ENCODE measurements around the gene PABPN1. TPM values are rescaled to one million over a fixed set of nuclear protein-coding genes. Genes with fewer than 3 reads are reported as not detected.
"Not testable (repeated sequence)": the region's sequence is repeated elsewhere in the genome, so short reads cannot be mapped to it uniquely, and the experiment has no call there.

Gene PABPN1
- total RNA-seq: 100 to 1,000 TPM; 131 to 158 TPM
- long read RNA-seq, transcript PABPN1-201 (7 exons, 2,001 nt): major isoform, 42 of 75 reads
- long read RNA-seq, partial matches to known transcripts: 8 of 75 reads
- long read RNA-seq, other reads (novel, unspliced or antisense): 20 of 75 reads

- ATAC-seq: peak; percentile 85
- peak; percentile 99 for DNase-seq
- intact Hi-C loops (cut with DNase I, micrococcal nuclease): loop anchor here in 1 of 2 donors (10.0 kb wide), 1 partner anchor 144 kb away; the partner anchor contains the start of gene NGDN
Observed at GRCh38 chr14:23320584-23321571, at the start of gene PABPN1. TSS of gene PABPN1 (plus strand) at chr14:23321457. CDS start at chr14:23321470, 13 bp downstream.

- no peak for DNase-seq
- intact Hi-C loops (cut with DNase I, micrococcal nuclease): no loop called here
- no peak for ATAC-seq
Observed at GRCh38 chr14:23275412-23275811, 45.8 kb upstream of the PABPN1 start.

- DNase-seq (no peak), ATAC-seq (no peak)
- intact Hi-C loops (cut with DNase I, micrococcal nuclease): no loop called here
Observed at GRCh38 chr14:23277189-23277588, 44.1 kb upstream of the PABPN1 start.

- DNase-seq; ATAC-seq; intact Hi-C loops (cut with DNase I, micrococcal nuclease): not testable (repeated sequence)
Observed at GRCh38 chr14:23277928-23278327, 43.3 kb upstream of the PABPN1 start.

GRCh38 chr14:23281247-23281646 lies 40.0 kb upstream of the PABPN1 start:
- intact Hi-C loops (cut with DNase I, micrococcal nuclease): loop anchor here in 1 of 2 donors (10.0 kb wide), 1 partner anchor 1896 kb away; the partner anchor contains the start of gene SUPT16H
- ATAC-seq (no peak), DNase-seq (no peak)

- DNase-seq (no peak), ATAC-seq (peak; percentile 22)
- intact Hi-C loops (cut with DNase I, micrococcal nuclease): loop anchor here in 1 of 2 donors (10.0 kb wide), 1 partner anchor 1900 kb away; the partner anchor contains the start of gene SUPT16H
Observed at GRCh38 chr14:23284654-23285529, 36.4 kb upstream of the PABPN1 start.

GRCh38 chr14:23285530-23286019 lies 35.7 kb upstream of the PABPN1 start:
- DNase-seq (no peak), ATAC-seq (peak; percentile 38)
- intact Hi-C loops (cut with DNase I, micrococcal nuclease): loop anchor here in 1 of 2 donors (10.0 kb wide), 1 partner anchor 1901 kb away; the partner anchor contains the start of gene SUPT16H

- ATAC-seq (peak; percentile 96), DNase-seq (peak; percentile 99 to 100)
- intact Hi-C loops (cut with DNase I, micrococcal nuclease): loop anchor here in 1 of 2 donors (10.0 kb wide), 1 partner anchor 1901 kb away; the partner anchor contains the start of gene SUPT16H
Observed at GRCh38 chr14:23286020-23286901, 35.0 kb upstream of the PABPN1 start, which contains the start of gene HOMEZ. TSS of gene HOMEZ (minus strand) at chr14:23286132. CDS start at chr14:23285952, 180 bp downstream.

GRCh38 chr14:23286902-23287479 lies 34.3 kb upstream of the PABPN1 start:
- no peak for DNase-seq
- no peak for ATAC-seq
- intact Hi-C loops (cut with DNase I, micrococcal nuclease): loop anchor here in 1 of 2 donors (10.0 kb wide), 1 partner anchor 1902 kb away; the partner anchor contains the start of gene SUPT16H

- intact Hi-C loops (cut with DNase I, micrococcal nuclease): no loop called here
- ATAC-seq (peak; percentile 78), DNase-seq (peak in 1 of 2 donors; percentile 65)
Observed at GRCh38 chr14:23294734-23295561, 26.3 kb upstream of the PABPN1 start.

- DNase-seq (no peak), ATAC-seq (no peak)
- intact Hi-C loops (cut with DNase I, micrococcal nuclease): no loop called here
Observed at GRCh38 chr14:23296012-23296777, 25.1 kb upstream of the PABPN1 start.

GRCh38 chr14:23297096-23297495 lies 24.2 kb upstream of the PABPN1 start:
- DNase-seq: no peak
- intact Hi-C loops (cut with DNase I, micrococcal nuclease): no loop called here
- ATAC-seq: no peak

- ATAC-seq (no peak), DNase-seq (no peak)
- intact Hi-C loops (cut with DNase I, micrococcal nuclease): no loop called here
Observed at GRCh38 chr14:23297611-23298277, 23.5 kb upstream of the PABPN1 start.

- ATAC-seq (no peak), DNase-seq (no peak)
- intact Hi-C loops (cut with DNase I, micrococcal nuclease): no loop called here
Observed at GRCh38 chr14:23299211-23299957, 21.9 kb upstream of the PABPN1 start.

Measured in left colon (tissue), 2 donors.